ENCODE results near the gene MASTL.

The MASTL gene

GRCh38 chr10:27225642-27226257, 70.6 kb downstream of the MASTL start:
- peaks cover 41 to 45% of the 10 kb centered on the region in 2 experiments for H3K36me3 ChIP-seq (ENCODE audit: control insufficient read depth in 2 of 2, insufficient read depth in 1 of 2, low read length in 2 of 2)
- H3K4me3 ChIP-seq (ENCODE audit: low read depth, low read length), result no peak overlapping the region
- CTCF ChIA-PET, result interaction anchor here (0.7 to 2.7 kb wide), 4 partner anchors 10 to 138 kb away, joined by 3 to 22 read pairs (median 3); no protein-coding TSS in a partner anchor
- TF ChIP-seq MZF1 (tag by site-specific recombination; IDR thresholded peaks at IDR 0.05; ENCODE audit: borderline replicate concordance), result no peak
- TF ChIP-seq ZFP69B (tag by site-specific recombination; IDR thresholded peaks at IDR 0.05), result no peak
- TF ChIP-seq ZNF785 (tag by site-specific recombination; IDR thresholded peaks at IDR 0.05), result no peak
- TF ChIP-seq ZNF580 (tag by site-specific recombination; IDR thresholded peaks at IDR 0.05), result no peak
- TF ChIP-seq KLF16 (tag by site-specific recombination; IDR thresholded peaks at IDR 0.05), result no peak
- no peak for TF ChIP-seq ZNF501 (tag by site-specific recombination; IDR thresholded peaks at IDR 0.05)
- no peak for TF ChIP-seq YY2 (tag by site-specific recombination; IDR thresholded peaks at IDR 0.05)
- no peak for TF ChIP-seq ZNF473 (tag by site-specific recombination; IDR thresholded peaks at IDR 0.05)
- TF ChIP-seq ZNF658 (tag by site-specific recombination; IDR thresholded peaks at IDR 0.05), result no peak
- no peak for TF ChIP-seq ZNF16 (tag by site-specific recombination; IDR thresholded peaks at IDR 0.05; ENCODE audit: low read depth)
- TF ChIP-seq GLI4 (tag by site-specific recombination; IDR thresholded peaks at IDR 0.05), result no peak
- TF ChIP-seq ZBTB21 (tag by site-specific recombination; IDR thresholded peaks at IDR 0.05), result no peak
- TF ChIP-seq ZNF140 (tag by site-specific recombination; IDR thresholded peaks at IDR 0.05), result no peak
- H3K27ac ChIP-seq (ENCODE audit: extremely low read depth, low read depth, low read length), result no peak overlapping the region
- H3K4me1 ChIP-seq (ENCODE audit: control insufficient read depth, insufficient read depth, low read length), result no peaks in the 10 kb centered on the region
- POLR2A ChIA-PET, result no interaction called here
- no peaks in the 10 kb centered on the region for H3K9me3 ChIP-seq (ENCODE audit: control insufficient read depth, insufficient read depth, low read depth, low read length)

- POLR2A ChIA-PET, result no interaction called here
- CTCF ChIA-PET, result no interaction called here
- Histone ChIP-seq H3K27ac (ENCODE audit: extremely low read depth, low read depth, low read length) (no peak overlapping the region), H3K36me3 (ENCODE audit: control insufficient read depth in 2 of 2, insufficient read depth in 1 of 2, low read length in 2 of 2) (peaks cover 30 to 34% of the 10 kb centered on the region in 2 experiments), H3K4me3 (ENCODE audit: low read depth, low read length) (no peak overlapping the region), H3K4me1 (ENCODE audit: control insufficient read depth, insufficient read depth, low read length) (peaks cover 2% of the 10 kb centered on the region; the same call in 1 of the 2 replicates), H3K9me3 (ENCODE audit: control insufficient read depth, insufficient read depth, low read depth, low read length) (no peaks in the 10 kb centered on the region)
- TF ChIP-seq ZNF148 (tag by site-specific recombination; IDR thresholded peaks at IDR 0.05; ENCODE audit: borderline replicate concordance), result no peak
- TF ChIP-seq ZNF501 (tag by site-specific recombination; IDR thresholded peaks at IDR 0.05), result no peak
- TF ChIP-seq ZNF549 (tag by site-specific recombination; IDR thresholded peaks at IDR 0.05), result no peak
- no peak for TF ChIP-seq GLIS1 (tag by site-specific recombination; IDR thresholded peaks at IDR 0.05)
- no peak for TF ChIP-seq ATF2 (tag by site-specific recombination; IDR thresholded peaks at IDR 0.05; ENCODE audit: low read depth)
- TF ChIP-seq ZSCAN18 (tag by site-specific recombination; IDR thresholded peaks at IDR 0.05), result no peak
- TF ChIP-seq ZNF701 (tag by site-specific recombination; IDR thresholded peaks at IDR 0.05), result no peak
- no peak for TF ChIP-seq ZNF335 (tag by site-specific recombination; conservative IDR thresholded peaks at IDR 0.05)
- TF ChIP-seq ZNF585B (tag by site-specific recombination; IDR thresholded peaks at IDR 0.05), result no peak
- TF ChIP-seq GFI1B (tag by site-specific recombination; IDR thresholded peaks at IDR 0.05), result no peak
- no peak for TF ChIP-seq ZNF140 (tag by site-specific recombination; IDR thresholded peaks at IDR 0.05)
- TF ChIP-seq ZNF660 (tag by site-specific recombination; IDR thresholded peaks at IDR 0.05), result no peak
- no peak for TF ChIP-seq ZNF214 (tag by site-specific recombination; IDR thresholded peaks at IDR 0.05; ENCODE audit: borderline replicate concordance)
- TF ChIP-seq ZBTB7A (tag by site-specific recombination; IDR thresholded peaks at IDR 0.05; ENCODE audit: low read depth), result no peak
- TF ChIP-seq ZNF19 (tag by site-specific recombination; IDR thresholded peaks at IDR 0.05; ENCODE audit: low read depth), result no peak
- TF ChIP-seq ZNF202 (tag by site-specific recombination; IDR thresholded peaks at IDR 0.05; ENCODE audit: borderline replicate concordance), result no peak
- TF ChIP-seq ZNF175 (tag by site-specific recombination; IDR thresholded peaks at IDR 0.05), result no peak
- no peak for TF ChIP-seq ZNF16 (tag by site-specific recombination; IDR thresholded peaks at IDR 0.05; ENCODE audit: low read depth)
These were observed 74.9 kb downstream of the MASTL start for GRCh38 chr10:27230022-27230421.

Measured in HEK293 (cell line).